ENCODE measurements around the gene ACOT13.
A peak's percentile ranks its signal among the peaks of the same experiment; 100 is the strongest.
"Not testable (repeated sequence)": the region's sequence is repeated elsewhere in the genome, so short reads cannot be mapped to it uniquely, and the experiment has no call there.

The ACOT13 gene

DNA sequence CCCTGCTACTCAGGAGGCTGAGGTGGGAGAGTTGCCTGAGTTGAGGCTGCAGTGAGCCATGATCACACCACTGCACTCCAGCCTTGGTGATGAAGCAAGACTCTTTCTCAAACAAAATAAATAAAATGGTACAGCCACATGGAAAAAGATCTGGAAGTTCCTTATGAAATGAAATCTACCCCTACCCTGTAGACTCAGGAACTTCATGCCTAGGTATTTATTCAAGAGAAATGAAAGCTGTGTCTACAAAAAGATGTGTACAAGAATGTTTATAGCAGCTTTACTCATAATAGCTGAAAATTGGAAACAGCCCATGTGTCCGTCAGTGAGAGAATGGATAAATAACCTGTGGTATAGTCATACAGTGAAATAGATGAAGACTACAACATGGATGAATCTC, 67.3 kb downstream of the ACOT13 start:
- H3K4me3 ChIP-seq (ENCODE audit: low read depth, low read length) = no peak overlapping the region
- TF ChIP-seq, protein P1, sequence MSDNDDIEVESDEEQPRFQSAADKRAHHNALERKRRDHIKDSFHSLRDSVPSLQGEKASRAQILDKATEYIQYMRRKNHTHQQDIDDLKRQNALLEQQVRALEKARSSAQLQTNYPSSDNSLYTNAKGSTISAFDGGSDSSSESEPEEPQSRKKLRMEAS (IDR thresholded peaks at IDR 0.05; ENCODE audit: low read depth, low read length) = no peak
- TF ChIP-seq CTCF (IDR thresholded peaks at IDR 0.05; ENCODE audit: low read depth, low read length) (no peak), POLR2A (IDR thresholded peaks at IDR 0.05; ENCODE audit: extremely low read depth, insufficient read length) (no peak), MYC (IDR thresholded peaks at IDR 0.05; ENCODE audit: low read depth, low read length) (no peak)
- DNase-seq (ENCODE audit: low read depth) = no peak

DNA sequence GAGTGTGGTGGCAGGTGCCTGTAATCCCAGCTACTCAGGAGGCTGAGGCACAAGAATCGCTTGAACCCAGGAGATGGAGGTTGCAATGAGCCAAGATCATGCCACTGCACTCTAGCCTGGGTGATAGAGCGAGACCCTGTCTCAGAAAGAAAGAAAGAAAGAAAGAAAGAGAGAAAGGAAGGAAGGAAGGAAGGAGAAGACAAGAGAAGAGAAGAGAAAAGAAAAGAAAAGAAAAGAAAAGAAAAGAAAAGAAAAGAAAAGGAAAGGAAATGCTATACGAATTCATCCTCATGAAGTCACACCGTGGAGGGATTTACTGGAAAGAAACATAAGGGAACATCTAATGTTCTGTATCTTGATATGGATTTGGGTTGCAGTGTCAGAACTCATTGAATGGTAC, 67.8 kb downstream of the ACOT13 start:
- H3K4me3 ChIP-seq (ENCODE audit: low read depth, low read length); DNase-seq (ENCODE audit: low read depth): not testable (repeated sequence)

DNA sequence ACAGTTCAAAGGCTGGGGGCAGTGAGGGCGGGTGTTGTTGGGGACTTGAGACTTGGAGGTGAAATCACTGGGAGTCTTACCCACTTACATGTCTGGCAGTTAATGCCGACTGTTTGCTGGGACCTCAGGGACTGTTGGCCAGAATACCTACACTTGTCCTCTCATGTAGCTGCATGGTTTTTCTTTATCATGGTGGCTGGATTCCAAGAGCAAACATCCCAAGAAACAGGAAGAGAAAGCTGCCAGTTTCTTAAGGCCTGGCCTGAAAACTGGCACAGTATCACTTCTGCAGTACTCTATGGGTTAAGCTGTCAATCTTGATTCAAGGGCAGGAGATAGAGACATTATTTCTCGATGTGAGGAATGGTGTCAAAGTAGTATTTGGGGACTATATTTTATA, 71.9 kb downstream of the ACOT13 start:
- H3K4me3 ChIP-seq (ENCODE audit: low read depth, low read length) = no peak overlapping the region
- TF ChIP-seq MYC (IDR thresholded peaks at IDR 0.05; ENCODE audit: low read depth, low read length) (no peak), POLR2A (IDR thresholded peaks at IDR 0.05; ENCODE audit: extremely low read depth, insufficient read length) (no peak), CTCF (IDR thresholded peaks at IDR 0.05; ENCODE audit: low read depth, low read length) (no peak)
- TF ChIP-seq, protein P1 (IDR thresholded peaks at IDR 0.05; ENCODE audit: low read depth, low read length) = no peak
- no peak for DNase-seq (ENCODE audit: low read depth)

GRCh38 chr6:24740861-24741260, 74.0 kb downstream of the ACOT13 start:
- DNase-seq (ENCODE audit: low read depth) = no peak
- TF ChIP-seq MYC (IDR thresholded peaks at IDR 0.05; ENCODE audit: low read depth, low read length) (no peak), POLR2A (IDR thresholded peaks at IDR 0.05; ENCODE audit: extremely low read depth, insufficient read length) (no peak), CTCF (IDR thresholded peaks at IDR 0.05; ENCODE audit: low read depth, low read length) (no peak)
- TF ChIP-seq, protein P1 (IDR thresholded peaks at IDR 0.05; ENCODE audit: low read depth, low read length) = no peak
- no peak overlapping the region for H3K4me3 ChIP-seq (ENCODE audit: low read depth, low read length)

DNA sequence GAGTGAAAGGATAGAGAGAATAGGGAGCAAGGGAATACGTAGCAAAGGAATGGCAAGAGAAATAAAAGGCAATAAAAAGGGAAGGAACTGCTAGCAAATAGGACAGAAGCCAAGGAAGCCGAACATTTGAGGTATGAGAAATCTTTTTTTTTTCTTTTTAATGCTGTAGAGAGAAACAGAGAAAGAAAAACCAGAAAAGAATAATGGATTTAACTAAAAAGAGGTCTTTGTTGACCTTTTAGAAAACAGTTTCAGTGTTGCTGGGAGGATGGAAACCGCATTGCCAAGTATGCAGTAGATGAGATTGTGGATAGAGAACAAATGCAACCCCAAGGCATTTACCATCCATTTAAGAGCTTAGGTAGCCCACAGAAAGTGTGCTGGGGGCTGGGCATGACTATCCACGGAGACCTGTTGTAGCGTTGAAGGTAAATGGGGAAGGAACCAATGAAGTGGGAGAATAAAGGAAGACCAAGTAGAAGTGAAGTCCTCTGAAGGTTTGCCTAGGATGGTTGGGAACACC, 75.4 kb downstream of the ACOT13 start:
- H3K4me3 ChIP-seq (ENCODE audit: low read depth, low read length) = no peak overlapping the region
- TF ChIP-seq, protein P1 (IDR thresholded peaks at IDR 0.05; ENCODE audit: low read depth, low read length) = no peak
- TF ChIP-seq MYC (IDR thresholded peaks at IDR 0.05; ENCODE audit: low read depth, low read length) (no peak), POLR2A (IDR thresholded peaks at IDR 0.05; ENCODE audit: extremely low read depth, insufficient read length) (no peak), CTCF (IDR thresholded peaks at IDR 0.05; ENCODE audit: low read depth, low read length) (no peak)
- DNase-seq (ENCODE audit: low read depth) = no peak

- H3K4me3 ChIP-seq (ENCODE audit: low read depth, low read length) = no peak overlapping the region
- TF ChIP-seq MYC (IDR thresholded peaks at IDR 0.05; ENCODE audit: low read depth, low read length) = no peak
- TF ChIP-seq, protein P1 (IDR thresholded peaks at IDR 0.05; ENCODE audit: low read depth, low read length) = no peak
- TF ChIP-seq CTCF (IDR thresholded peaks at IDR 0.05; ENCODE audit: low read depth, low read length) = no peak
- no peak for TF ChIP-seq POLR2A (IDR thresholded peaks at IDR 0.05; ENCODE audit: extremely low read depth, insufficient read length)
These were observed 76.5 kb downstream of the ACOT13 start for GRCh38 chr6:24743265-24743943.

More at GRCh38 chr6:24743265-24743943, 76.5 kb downstream of the ACOT13 start:
- peak; percentile 78 for DNase-seq (ENCODE audit: low read depth)

All from NB4 (cell line).